ENCODE data around the gene P2RX2.

P2RX2 gene

GRCh38 chr12:132615579-132616038, 3.0 kb upstream of the P2RX2 start:
- no peak for DNase-seq (ENCODE audit: low read depth, low spot score)

DNA sequence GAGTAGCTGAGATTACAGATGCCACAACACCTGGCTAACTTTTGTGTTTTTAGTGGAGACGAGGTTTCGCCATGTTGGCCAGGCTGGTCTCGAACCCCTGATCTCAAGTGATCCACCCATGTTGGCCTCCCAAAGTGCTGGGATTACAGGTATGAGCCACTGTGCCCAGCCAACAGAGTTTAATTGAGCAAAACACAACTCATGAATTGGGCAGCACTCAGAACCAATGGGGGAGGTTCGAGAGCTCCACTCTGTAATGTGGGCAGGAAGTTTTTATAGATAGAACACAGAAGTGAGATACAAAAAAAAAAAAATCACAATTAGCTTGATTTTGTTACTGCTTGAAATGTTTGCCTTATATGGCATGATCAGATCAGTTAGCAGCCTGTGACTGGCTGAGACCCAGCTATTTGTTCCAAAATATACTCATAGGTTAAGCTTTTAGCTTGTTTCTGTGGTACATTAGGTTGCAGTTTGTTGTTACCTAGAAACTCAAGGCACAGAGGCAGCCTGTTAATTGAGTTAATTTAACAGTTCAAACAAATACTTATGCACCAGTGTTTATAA, 1.4 kb upstream of the P2RX2 start:
- H3K4me3 ChIP-seq (ENCODE audit: low read length): no peak overlapping the region
- DNase-seq (ENCODE audit: low read depth, low spot score): no peak

More at GRCh38 chr12:132615579-132616038, 3.0 kb upstream of the P2RX2 start:
- no peak overlapping the region for H3K4me3 ChIP-seq (ENCODE audit: low read length)

DNA sequence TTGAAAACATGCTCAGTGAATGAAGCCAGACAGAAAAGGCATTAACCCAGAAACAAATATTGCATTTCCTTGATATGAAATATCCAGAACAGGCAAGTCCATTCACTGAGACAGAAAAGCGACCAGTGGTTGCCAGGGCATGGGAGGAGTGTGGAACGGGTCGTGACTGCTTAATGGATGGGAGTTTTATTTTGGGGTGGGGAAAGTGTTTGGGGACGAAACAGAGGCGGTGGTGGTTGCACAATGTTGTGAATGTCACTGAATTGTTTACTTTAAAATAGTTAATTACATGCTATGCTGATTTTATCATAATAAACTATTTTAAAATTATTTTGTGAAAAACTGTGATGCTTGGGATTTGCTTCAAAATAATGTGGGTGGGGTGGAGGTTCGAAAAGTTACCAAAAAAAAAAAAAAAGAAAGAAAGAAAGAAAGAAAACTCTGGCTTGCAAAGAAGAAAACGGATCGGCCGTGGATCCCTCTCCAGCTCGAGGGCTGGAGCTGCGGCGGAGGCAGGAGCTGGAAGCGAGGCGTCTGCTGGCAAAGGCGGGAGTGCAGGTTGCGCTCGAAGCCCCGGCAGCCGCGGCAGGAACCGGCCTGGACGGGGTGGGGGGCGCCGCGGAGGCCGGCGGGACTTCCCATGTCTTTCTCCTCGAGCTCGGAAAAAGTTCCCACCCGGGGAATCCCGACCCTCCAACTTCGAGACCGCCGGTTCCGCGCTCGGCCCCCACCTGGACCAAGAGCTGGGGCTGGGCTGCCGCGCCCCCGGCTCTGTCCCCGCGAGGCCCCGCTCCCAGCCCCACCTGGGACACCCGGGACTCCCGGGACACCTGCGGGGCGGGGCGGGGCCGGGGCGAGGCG, 524 bp upstream of the P2RX2 start:
- DNase-seq (ENCODE audit: low read depth, low spot score): no peak
- no peak overlapping the region for H3K4me3 ChIP-seq (ENCODE audit: low read length)

DNA sequence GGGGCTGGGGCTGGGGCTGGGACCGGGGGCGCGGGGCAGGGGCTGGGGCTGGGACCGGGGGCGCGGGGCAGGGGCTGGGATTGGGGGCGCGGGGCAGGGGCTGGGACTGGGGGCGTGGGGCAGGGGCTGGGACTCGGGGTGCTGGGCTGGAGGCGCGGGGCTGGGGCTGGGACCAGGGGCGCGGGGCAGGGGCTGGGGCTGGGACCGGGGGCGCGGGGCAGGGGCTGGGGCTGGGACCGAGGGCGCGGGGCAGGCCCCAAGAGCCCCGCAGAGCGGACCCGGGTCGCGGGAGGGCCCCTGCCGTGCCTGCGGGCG, 452 bp downstream of the P2RX2 start:
- DNase-seq (ENCODE audit: low read depth, low spot score): no peak
- no peak overlapping the region for H3K4me3 ChIP-seq (ENCODE audit: low read length)

- no peak overlapping the region for H3K4me3 ChIP-seq (ENCODE audit: low read length)
- no peak for DNase-seq (ENCODE audit: low read depth, low spot score)
Observed at GRCh38 chr12:132619386-132620112, 973 bp downstream of the P2RX2 start.

- no peak overlapping the region for H3K4me3 ChIP-seq (ENCODE audit: low read length)
- DNase-seq (ENCODE audit: low read depth, low spot score): no peak
Observed at GRCh38 chr12:132620113-132620898, 1.7 kb downstream of the P2RX2 start.

DNA sequence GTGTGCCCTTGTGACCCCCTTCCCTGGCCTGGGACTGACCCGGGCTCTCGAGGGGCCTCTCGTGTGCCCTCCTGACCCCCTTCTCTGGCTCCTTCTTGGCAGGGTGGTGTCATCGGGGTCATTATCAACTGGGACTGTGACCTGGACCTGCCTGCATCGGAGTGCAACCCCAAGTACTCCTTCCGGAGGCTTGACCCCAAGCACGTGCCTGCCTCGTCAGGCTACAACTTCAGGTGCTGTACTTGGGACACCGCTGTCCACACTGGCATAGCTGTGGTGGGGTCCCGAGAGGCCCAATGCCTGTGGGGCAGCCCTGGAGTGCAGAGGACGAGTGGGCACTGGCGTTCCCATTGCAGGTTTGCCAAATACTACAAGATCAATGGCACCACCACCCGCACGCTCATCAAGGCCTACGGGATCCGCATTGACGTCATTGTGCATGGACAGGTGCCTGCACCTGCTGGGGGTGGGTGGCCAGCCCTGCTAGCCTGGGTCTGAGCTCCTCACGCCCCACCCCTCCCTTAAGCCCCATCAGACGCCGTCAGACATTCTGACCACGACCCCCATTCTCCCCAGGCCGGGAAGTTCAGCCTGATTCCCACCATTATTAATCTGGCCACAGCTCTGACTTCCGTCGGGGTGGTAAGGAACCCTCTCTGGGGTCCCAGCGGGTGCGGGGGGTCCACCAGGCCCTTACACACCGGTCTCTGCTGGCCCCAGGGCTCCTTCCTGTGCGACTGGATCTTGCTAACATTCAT, 2.5 kb downstream of the P2RX2 start:
- no peak for DNase-seq (ENCODE audit: low read depth, low spot score)
- H3K4me3 ChIP-seq (ENCODE audit: low read length): no peak overlapping the region

DNA sequence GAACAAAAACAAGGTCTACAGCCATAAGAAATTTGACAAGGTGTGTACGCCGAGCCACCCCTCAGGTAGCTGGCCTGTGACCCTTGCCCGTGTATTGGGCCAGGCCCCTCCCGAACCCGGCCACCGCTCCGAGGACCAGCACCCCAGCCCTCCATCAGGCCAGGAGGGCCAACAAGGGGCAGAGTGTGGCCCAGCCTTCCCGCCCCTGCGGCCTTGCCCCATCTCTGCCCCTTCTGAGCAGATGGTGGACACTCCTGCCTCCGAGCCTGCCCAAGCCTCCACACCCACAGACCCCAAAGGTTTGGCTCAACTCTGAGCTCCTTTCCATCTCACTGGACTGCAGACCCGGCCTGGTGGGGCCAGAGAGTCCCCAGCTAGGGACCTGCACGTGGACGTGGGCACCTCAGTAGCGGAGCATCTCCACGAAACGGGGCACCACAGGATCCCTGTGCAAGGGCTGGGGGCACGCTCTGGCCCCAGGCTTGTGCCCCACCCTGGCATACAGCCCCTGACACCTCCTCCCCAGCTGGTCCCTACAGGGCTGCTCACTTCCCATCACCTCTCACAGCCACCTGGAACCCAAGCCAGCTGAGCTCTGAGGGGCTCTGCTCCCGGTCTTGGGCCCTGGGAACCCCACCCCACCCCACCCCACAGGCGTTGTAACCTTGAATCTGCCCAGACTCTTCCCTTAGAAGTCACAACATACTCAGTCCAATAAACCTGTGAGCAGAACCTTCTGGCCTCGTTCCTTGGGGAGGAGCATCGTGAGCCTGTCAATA, 3.3 kb downstream of the P2RX2 start:
- no peak overlapping the region for H3K4me3 ChIP-seq (ENCODE audit: low read length)
- DNase-seq (ENCODE audit: low read depth, low spot score): no peak

- no peak for DNase-seq (ENCODE audit: low read depth, low spot score)
- no peak overlapping the region for H3K4me3 ChIP-seq (ENCODE audit: low read length)
Observed at GRCh38 chr12:132622437-132623071, 4.0 kb downstream of the P2RX2 start.

GRCh38 chr12:132623072-132623869, 4.7 kb downstream of the P2RX2 start:
- H3K4me3 ChIP-seq (ENCODE audit: low read length): no peak overlapping the region
- no peak for DNase-seq (ENCODE audit: low read depth, low spot score)

DNA sequence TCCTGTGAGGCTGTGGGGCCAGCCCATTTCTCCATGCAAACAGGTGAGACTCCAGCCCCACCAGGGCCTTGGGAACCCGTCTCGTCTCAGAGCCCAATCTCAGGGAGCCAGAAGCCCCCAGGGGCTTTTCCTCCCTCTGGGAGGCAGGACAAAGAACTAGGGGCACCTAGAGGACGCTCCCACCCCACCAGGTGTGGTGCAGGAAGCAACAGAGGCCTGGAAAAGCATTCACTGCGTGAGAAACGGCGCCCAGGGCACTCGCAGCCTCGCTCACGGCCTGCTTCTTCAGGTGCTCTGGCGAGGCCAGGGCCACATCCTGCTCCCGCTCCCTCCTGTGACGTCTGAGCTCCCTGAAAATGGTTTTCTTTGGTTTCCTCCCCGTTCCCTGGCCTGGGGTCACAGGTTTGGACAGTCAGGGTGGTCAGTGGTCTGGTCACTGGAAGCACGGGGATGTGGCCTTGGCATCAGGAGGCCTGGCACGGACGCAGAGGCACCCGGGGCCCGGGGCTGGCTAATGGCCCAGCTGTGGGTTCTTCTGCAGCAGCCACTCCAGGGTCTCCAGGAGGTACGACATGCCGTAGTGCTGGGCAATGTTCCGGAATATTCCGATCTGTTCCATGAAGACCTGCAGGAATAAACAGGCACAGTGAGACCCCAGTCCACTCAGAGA, 5.7 kb downstream of the P2RX2 start:
- no peak for DNase-seq (ENCODE audit: low read depth, low spot score)
- H3K4me3 ChIP-seq (ENCODE audit: low read length): no peak overlapping the region

- DNase-seq (ENCODE audit: low read depth, low spot score): no peak
- no peak overlapping the region for H3K4me3 ChIP-seq (ENCODE audit: low read length)
Observed at GRCh38 chr12:132624910-132625630, 6.5 kb downstream of the P2RX2 start.

DNA sequence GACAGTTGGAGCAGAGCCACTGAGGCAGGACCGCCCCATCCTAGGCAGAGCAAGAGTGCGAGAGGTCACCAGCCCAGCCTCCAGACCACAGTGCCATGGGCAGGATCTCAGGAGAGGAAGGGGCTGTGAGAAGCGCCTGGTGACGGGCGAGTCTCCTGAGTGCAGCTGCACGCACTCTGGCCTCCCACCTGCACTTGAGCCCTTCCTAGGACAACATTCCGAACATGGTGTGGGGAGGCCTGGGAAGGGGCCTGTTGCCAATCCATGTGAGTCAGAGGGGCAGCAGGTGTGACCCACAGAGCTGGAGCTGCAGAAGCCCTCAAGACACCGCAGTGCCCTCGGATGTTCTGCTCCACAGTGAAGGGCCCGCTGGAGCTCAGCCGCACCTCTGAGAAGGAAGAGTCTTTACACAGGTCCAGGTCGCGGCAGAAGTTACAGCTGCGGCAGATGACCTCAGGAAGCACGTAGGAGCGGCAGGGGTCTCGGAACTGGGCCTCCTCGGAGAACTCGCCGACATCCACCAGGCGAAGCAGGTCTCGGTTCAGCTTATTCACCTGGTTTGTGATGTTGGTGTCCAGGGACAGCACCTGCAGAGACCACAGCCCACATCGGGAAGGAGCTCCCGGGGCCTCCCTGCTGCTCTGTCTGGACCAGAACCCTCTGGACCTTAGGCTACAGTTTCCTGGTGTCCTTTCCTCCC, 7.3 kb downstream of the P2RX2 start:
- no peak overlapping the region for H3K4me3 ChIP-seq (ENCODE audit: low read length)
- no peak for DNase-seq (ENCODE audit: low read depth, low spot score)

GRCh38 chr12:132629330-132629729, 10.8 kb downstream of the P2RX2 start:
- DNase-seq (ENCODE audit: low read depth, low spot score): no peak
- H3K4me3 ChIP-seq (ENCODE audit: low read length): no peak overlapping the region

- H3K4me3 ChIP-seq (ENCODE audit: low read length): no peak overlapping the region
- no peak for DNase-seq (ENCODE audit: low read depth, low spot score)
Observed at GRCh38 chr12:132630672-132631071, 12.1 kb downstream of the P2RX2 start.
